Heart right ventricle (tissue), 16 donors: ENCODE data around the gene FDPS. TPM values are rescaled to one million over a fixed set of nuclear protein-coding genes. Genes with fewer than 3 reads are reported as not detected.

Experiments
- ATAC-seq, 8 donors: fragments of 200-7000 bp; cut with Tn5 transposase; one replicate each; pipeline ENCODE4 v1.9.1; 2020; ENCODE audit warnings: mild to moderate bottlenecking in 8 of 8, moderate library complexity in 8 of 8, moderate number of reproducible peaks in 1 of 8
- DNase-seq, 2 donors: peaks; one replicate each; pipeline ENCODE4 v3.0.0-alpha.2; 2020
- H3K27ac ChIP-seq, 10 donors: fragments of 200-600 bp; sonication (generic) in 2 of 10; one replicate each; pipeline versions ENCODE4 v1.5.0 to v1.8.0; 2020 to 2022; ENCODE audit warnings: mild to moderate bottlenecking in 3 of 10
- H3K27me3 ChIP-seq, 7 donors: fragments of 200-600 bp; one replicate each; pipeline ENCODE4 v1.8.0; 2021 to 2022; ENCODE audit warnings: mild to moderate bottlenecking in 2 of 7
- H3K36me3 ChIP-seq, 9 donors: fragments of 200-600 bp; sonication (generic) in 1 of 9; one replicate each; pipeline versions ENCODE4 v1.5.0 to v1.8.0; 2020 to 2022; ENCODE audit warnings: mild to moderate bottlenecking in 2 of 9
- H3K4me1 ChIP-seq, 9 donors: fragments of 200-600 bp; sonication (generic) in 1 of 9; one replicate each; pipeline versions ENCODE4 v1.5.0 to v1.8.0; 2020 to 2022; ENCODE audit warnings: mild to moderate bottlenecking in 4 of 9
- H3K4me3 ChIP-seq, 10 donors: fragments of 200-600 bp; sonication (generic) in 2 of 10; one replicate each; pipeline versions ENCODE4 v1.5.0 to v1.8.0; 2020 to 2022; ENCODE audit warnings: mild to moderate bottlenecking in 7 of 10, moderate library complexity in 2 of 10
- H3K9me3 ChIP-seq, 11 donors: fragments of 200-600 bp in 10 of 11; sonication (generic) in 2 of 11; one replicate each; pipeline versions ENCODE4 v1.5.0 to v1.8.0; 2013 to 2022; ENCODE audit warnings: mild to moderate bottlenecking in 2 of 11, control low read depth in 1 of 11, moderate library complexity in 1 of 11
- CTCF ChIP-seq, 9 donors: fragments of 200-600 bp; sonication (generic) in 2 of 9; IDR thresholded peaks; one replicate each; pipeline versions ENCODE4 v1.5.0 to v1.8.0; 2021 to 2022; ENCODE audit warnings: antibody characterized with exemption in 9 of 9, mild to moderate bottlenecking in 5 of 9, moderate library complexity in 1 of 9
- WGBS, 2 donors: extraction: QIAGEN DNeasy Blood & Tissue Kit; methylation state at CpG; one replicate each; pipeline ENCODE4 v1.1.7; 2013; ENCODE audit warnings: inconsistent platforms in 1 of 2; 5-methylcytosine and 5-hydroxymethylcytosine counted together
- intact Hi-C, 10 donors: fragments of 100-400 bp; cut with DNase I; formaldehyde crosslinking; loops; one replicate each; pipeline versions ENCODE4 v1.11.1 to v1.14.2; 2022
- polyA plus RNA-seq, 2 donors: library from polyadenylated mRNA; stranded (reverse); fragments of 200-250 nt; gene quantifications; one replicate each; pipeline ENCODE4 v1.2.3, GENCODE V29; 2013
- total RNA-seq, 10 donors: library from RNA; stranded (reverse); fragmentation: NEBNext Ultra II Directional in 3 of 10; extraction: Animal tissue kit (Norgen Biotek cat#: 25700) in 3 of 10; gene quantifications; one replicate each; pipeline versions ENCODE4 v1.2.1 to v1.2.4, GENCODE V29; 2021 to 2023
- donor health status: Arrhythmogenic right ventricular cardiomyopathy.
- donor health status: ischemic (EF 13 %, LVEDD 7.1; RV severe dilation, severe dysfunction).
- donor health status: healthy with polysubstance abuse.
- donor health status: DM: no; HTN: yes; CAD: no.
- donor health status: DM: no; HTN: no; CAD: no.
- donor health status: ischemic (EF 25% LVEDD 6.9; RV normal size, moderate dysfunction).
- donor health status: ischemic (EF 25% LVEDD 5.7; RV mildly dilated, moderate dysfunction).
- donor health status: healthy.
- donor health status: DM: yes; HTN: yes; CAD: no.
- donor health status: Ischemic cardiomyopathy.
- donor health status: ischemic (EF 35%, LVEDD 5.7; RV mildly dilated, moderate dysfunction).
- donor health status: nonischemic (EF 11% LVEDD 7.7; RV severe dilation, severe dysfunction).
- donor health status: DM: yes; HTN: yes; CAD: no.
- donor health status: PGD.
- donor health status: ischemic (EF 29% LVEDD 5.4; RV normal size, mild dysfunction).
- donor health status: nonischemic (EF 23%, LVEDD 6.1; RV moderate dilation, normal function).

Gene FDPS
- total and polyA plus RNA-seq, 12 donors, result 63.1 to 113 (median 78.1) TPM

DNA sequence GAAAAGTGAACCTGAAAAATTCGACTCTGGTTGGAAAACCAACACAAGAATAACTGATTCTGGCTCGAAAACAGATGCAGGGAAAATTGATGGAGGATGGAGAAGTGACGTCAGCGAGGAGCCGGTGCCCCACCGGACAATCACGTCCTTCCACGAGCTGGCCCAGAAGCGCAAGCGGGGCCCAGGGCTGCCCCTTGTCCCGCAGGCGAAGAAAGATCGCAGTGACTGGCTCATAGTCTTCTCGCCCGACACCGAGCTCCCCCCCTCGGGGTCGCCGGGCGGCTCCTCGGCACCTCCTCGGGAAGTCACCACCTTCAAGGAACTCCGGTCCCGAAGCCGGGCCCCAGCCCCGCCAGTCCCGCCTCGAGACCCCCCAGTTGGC lies 13.9 kb downstream of the FDPS start:
- ATAC-seq (no peak), DNase-seq (peak in 1 of 2 donors; percentile 41)
- Histone ChIP-seq H3K9me3 (no peaks in the 10 kb centered on the region), H3K4me3 (peak overlapping the region; percentile 67 to 95 (median 84)), H3K36me3 (peaks cover 0 to 45% (median 16%) of the 10 kb centered on the region in 9 donors), H3K27me3 (no peaks in the 10 kb centered on the region), H3K27ac (peak overlapping the region; percentile 91 to 98 (median 97)), H3K4me1 (peaks cover 7 to 54% (median 40%) of the 10 kb centered on the region in 9 donors)
- intact Hi-C loops, result loop anchor here (2.0 to 5.0 kb wide), 7 partner anchors 45 to 270 kb away; partner anchors contain the start of genes HCN3 (in 5 of the 10), MTX1 (in 2 of the 10), THBS3 (in 2 of the 10) and ENTREP3 (in 1 of the 10)
- TF ChIP-seq CTCF (IDR thresholded peaks at IDR 0.05), result no peak
- 1% methylated on average over 28 of the region's 28 CpGs for WGBS, 2 donors

- H3K36me3 ChIP-seq, result peaks cover 0 to 45% (median 17%) of the 10 kb centered on the region in 9 donors
- H3K27ac ChIP-seq, result peak overlapping the region; percentile 91 to 98 (median 97)
- ATAC-seq (peak; percentile 38 to 75 (median 54)), DNase-seq (peak; percentile 92 to 93)
- peak overlapping the region; percentile 67 to 95 (median 84) for H3K4me3 ChIP-seq
- no peaks in the 10 kb centered on the region for H3K27me3 ChIP-seq
- TF ChIP-seq CTCF (IDR thresholded peaks at IDR 0.05), result peak; percentile 83 to 99 (median 97)
- WGBS, 2 donors, result 0 to 1% methylated on average over 52 to 58 of the region's 58 CpGs
- H3K9me3 ChIP-seq, result no peaks in the 10 kb centered on the region
- peaks cover 7 to 54% (median 40%) of the 10 kb centered on the region in 9 donors for H3K4me1 ChIP-seq
- intact Hi-C loops, result loop anchor here (1.0 to 5.0 kb wide), 9 partner anchors 46 to 269 kb away; partner anchors contain the start of genes HCN3 (in 6 of the 10), MTX1 (in 2 of the 10), THBS3 (in 2 of the 10) and ENTREP3 (in 1 of the 10)
Measured at GRCh38 chr1:155322953-155323728, 14.5 kb downstream of the FDPS start.

DNA sequence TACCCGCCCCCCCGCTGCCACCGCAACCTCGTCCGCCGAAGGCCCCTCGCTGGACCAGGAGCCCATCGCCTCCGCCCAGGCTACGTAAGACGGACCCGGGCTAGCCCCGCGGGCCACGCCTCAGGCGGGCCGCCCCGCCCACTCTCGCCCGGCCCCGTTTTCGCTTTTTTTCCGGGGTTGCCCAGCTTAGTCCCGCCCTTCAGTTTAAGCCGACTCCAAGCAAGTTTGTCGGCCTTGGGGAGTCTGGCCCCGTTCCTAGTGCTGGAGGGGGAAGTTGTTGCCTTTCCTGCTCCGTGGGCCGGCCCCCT lies 15.0 kb downstream of the FDPS start:
- peak overlapping the region; percentile 67 to 95 (median 84) for H3K4me3 ChIP-seq
- intact Hi-C loops, result loop anchor here (1.0 to 5.0 kb wide), 10 partner anchors 15 to 269 kb away; partner anchors contain the start of genes HCN3 (in 6 of the 10), MTX1 (in 2 of the 10), THBS3 (in 2 of the 10) and ENTREP3 (in 1 of the 10)

More for the DNA sequence above, 15.0 kb downstream of the FDPS start:
- WGBS, 2 donors, result 0 to 1% methylated on average over 28 to 29 of the region's 29 CpGs
- H3K27me3 ChIP-seq, result no peaks in the 10 kb centered on the region
- DNase-seq (peak; percentile 90 to 91), ATAC-seq (peak; percentile 64 to 82 (median 77))
- no peaks in the 10 kb centered on the region for H3K9me3 ChIP-seq
- H3K36me3 ChIP-seq, result peaks cover 0 to 45% (median 21%) of the 10 kb centered on the region in 9 donors
- peaks cover 7 to 54% (median 40%) of the 10 kb centered on the region in 9 donors for H3K4me1 ChIP-seq
- no peak for TF ChIP-seq CTCF (IDR thresholded peaks at IDR 0.05)
- peak overlapping the region; percentile 91 to 98 (median 97) for H3K27ac ChIP-seq
